Measurements from ENCODE around the gene MEDAG. TPM values are rescaled to one million over a fixed set of nuclear protein-coding genes. Genes with fewer than 3 reads are reported as not detected.

Gene MEDAG
- total RNA-seq, 2 experiments from 2014 or later, result 0.38 to 0.59 TPM

DNA sequence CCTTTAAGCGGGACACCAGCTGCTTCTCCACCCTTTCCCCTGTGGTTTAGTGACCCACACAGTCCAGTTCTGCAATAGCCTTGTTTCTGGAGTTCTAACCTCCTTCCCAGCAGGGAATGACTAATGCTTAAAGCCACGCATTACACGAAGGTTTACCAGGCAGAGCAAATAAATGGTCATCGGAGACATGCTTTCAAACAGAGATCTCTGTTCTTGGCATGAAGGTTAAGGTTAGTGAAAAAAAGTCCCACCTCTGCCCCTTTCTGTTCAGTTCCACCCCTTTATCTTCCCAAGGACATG is 25.3 kb upstream of the MEDAG start:
- ATAC-seq (no peak), DNase-seq (no peak)
- peaks cover 42% of the 10 kb centered on the region for H3K27me3 Mint-ChIP-seq
- no peak overlapping the region for H3K27ac Mint-ChIP-seq
- H3K4me3 Mint-ChIP-seq, result no peak overlapping the region
- no peaks in the 10 kb centered on the region for H3K9me3 Mint-ChIP-seq (ENCODE audit: low read depth)
- H3K36me3 Mint-ChIP-seq, result no peaks in the 10 kb centered on the region
- H3K4me1 Mint-ChIP-seq, result peaks cover 9% of the 10 kb centered on the region
- CTCF ChIA-PET, result no interaction called here

DNA sequence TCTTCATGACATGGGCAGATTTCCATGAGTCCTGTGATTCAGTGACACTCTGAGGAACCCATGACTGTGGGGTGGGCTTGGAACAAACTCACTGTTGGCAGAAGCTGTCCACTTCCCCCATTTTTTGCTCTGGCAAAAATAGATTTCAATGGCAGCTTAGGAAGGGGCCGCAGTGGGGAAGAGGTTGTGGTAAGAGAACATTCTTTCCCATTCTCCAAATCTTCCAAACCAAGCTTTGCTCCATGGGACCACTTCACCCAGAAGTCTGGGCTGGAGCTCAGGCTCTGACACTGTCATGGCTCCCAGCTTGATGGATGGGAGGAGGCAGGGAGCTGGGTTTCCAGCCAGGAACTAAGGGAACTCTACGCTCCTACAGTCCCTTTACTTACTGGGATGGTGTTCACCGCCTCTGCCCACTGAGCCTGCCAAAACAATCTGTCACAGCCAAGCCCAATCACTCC is 24.9 kb upstream of the MEDAG start:
- ATAC-seq, result no peak
- Mint-ChIP-seq H3K4me3 (no peak overlapping the region), H3K27ac (no peak overlapping the region)

DNA sequence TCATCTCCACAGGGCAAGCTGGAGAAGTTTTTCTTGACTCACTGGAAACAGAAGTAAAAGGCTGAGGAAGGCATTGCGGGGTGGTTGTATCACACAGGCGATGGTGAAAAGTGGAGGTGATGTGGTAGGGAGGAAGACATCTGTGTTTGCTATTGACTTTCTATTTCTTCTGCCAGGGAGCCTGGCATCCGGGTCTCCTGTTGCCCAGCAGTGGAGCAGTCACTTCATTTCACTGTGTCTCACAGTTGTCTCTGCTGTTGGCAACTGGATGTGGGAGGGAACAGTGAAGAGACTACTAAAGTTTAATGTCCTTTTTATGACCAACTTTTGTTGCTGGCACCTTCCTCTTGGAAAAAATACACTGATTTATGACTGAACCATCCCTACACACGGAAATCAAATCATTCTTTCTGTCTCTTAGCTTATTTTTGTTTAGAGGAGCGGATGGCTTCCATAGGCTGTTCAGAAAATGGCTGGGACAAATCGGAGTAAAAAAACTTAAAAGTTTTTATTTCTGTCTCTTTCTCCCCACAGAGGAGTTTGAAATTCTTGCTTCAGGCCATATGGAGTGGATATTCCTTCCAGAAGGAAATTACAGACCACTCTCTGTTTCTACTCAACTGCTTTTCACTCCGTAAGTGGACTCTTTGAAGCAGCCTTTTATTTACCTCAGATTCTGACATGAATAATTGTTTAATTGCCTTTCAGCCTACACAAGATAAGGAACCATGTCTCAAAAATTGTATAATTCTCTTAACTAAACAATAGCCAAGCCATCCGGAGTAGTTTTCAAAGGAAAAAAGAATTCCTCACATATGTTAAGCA is 23.8 kb upstream of the MEDAG start:
- no peak overlapping the region for H3K27ac Mint-ChIP-seq
- DNase-seq, result no peak
- peaks cover 9% of the 10 kb centered on the region for H3K4me1 Mint-ChIP-seq
- no peaks in the 10 kb centered on the region for H3K9me3 Mint-ChIP-seq (ENCODE audit: low read depth)
- CTCF ChIA-PET, result no interaction called here
- H3K4me3 Mint-ChIP-seq, result no peak overlapping the region
- H3K36me3 Mint-ChIP-seq, result no peaks in the 10 kb centered on the region
- no peak for ATAC-seq
- peaks cover 45% of the 10 kb centered on the region for H3K27me3 Mint-ChIP-seq

More for the DNA sequence above, 24.9 kb upstream of the MEDAG start:
- Mint-ChIP-seq H3K4me1 (peaks cover 9% of the 10 kb centered on the region), H3K36me3 (no peaks in the 10 kb centered on the region), H3K27me3 (peaks cover 42% of the 10 kb centered on the region), H3K9me3 (ENCODE audit: low read depth) (no peaks in the 10 kb centered on the region)
- no peak for DNase-seq
- CTCF ChIA-PET, result no interaction called here

DNA sequence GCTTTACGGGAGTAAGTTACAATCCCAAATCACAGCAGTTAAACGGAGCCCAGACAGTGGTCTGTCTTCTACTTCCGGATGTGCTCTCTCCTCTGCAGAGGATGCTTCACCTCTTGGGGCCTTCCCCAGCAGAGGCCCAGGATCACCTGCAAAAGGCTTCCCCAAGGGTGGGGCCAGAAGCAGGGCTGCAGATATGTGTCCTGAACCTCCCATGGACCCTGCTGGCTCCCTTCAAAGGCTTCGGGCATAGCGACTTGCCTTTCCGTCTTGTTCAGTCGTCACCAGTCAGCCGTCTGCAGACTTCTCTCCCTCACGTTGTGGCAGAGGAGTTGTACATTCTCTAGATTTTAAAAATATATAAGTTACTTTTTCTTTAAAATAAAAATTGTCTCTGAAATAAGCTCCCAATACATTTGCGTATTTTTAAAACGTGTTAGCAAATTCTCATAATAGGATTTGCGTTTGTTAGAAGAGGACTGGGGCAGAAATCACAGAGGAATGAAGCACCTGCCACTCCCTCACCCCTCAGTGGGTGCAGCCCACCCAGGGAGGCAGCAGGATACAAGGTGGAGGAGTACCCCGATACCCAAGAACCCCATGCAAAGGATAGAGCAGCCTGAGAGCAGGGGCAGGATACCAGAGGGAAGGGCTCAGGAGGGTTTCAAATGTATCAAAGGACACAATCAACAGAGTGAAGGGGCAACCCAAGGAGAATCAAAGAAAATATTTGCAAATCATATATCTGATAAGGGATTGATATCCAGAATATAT is 22.9 kb upstream of the MEDAG start:
- CTCF ChIA-PET, result no interaction called here
- no peak overlapping the region for H3K4me3 Mint-ChIP-seq
- DNase-seq, result no peak
- H3K36me3 Mint-ChIP-seq, result no peaks in the 10 kb centered on the region
- no peaks in the 10 kb centered on the region for H3K9me3 Mint-ChIP-seq (ENCODE audit: low read depth)
- peaks cover 9% of the 10 kb centered on the region for H3K4me1 Mint-ChIP-seq
- no peak overlapping the region for H3K27ac Mint-ChIP-seq
- no peak for ATAC-seq
- peaks cover 39% of the 10 kb centered on the region for H3K27me3 Mint-ChIP-seq

DNA sequence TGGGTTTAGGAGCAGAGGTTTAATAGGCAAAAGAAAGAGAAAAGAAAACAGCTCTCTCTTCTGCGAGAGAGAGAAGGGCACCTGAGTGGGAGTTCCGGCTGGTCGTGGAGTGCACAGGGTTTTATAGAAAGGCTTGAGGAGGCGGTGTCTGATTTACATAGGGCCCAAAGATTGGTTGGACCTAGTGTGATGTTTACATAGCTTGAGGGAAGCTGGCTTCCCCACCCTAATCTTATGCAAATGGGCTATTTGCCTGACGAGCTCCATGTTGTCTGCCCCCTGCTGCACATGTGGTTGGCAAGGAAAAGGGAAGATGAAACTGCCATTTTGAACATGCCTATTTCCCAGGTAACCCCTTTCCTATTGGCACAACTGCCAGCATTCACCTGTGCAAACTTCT is 21.5 kb upstream of the MEDAG start:
- CTCF ChIA-PET, result no interaction called here
- no peaks in the 10 kb centered on the region for H3K36me3 Mint-ChIP-seq
- no peak overlapping the region for H3K27ac Mint-ChIP-seq
- DNase-seq, result no peak
- no peak overlapping the region for H3K4me3 Mint-ChIP-seq
- H3K9me3 Mint-ChIP-seq (ENCODE audit: low read depth), result no peaks in the 10 kb centered on the region
- H3K4me1 Mint-ChIP-seq, result peaks cover 9% of the 10 kb centered on the region
- H3K27me3 Mint-ChIP-seq, result peaks cover 29% of the 10 kb centered on the region
- no peak for ATAC-seq

DNA sequence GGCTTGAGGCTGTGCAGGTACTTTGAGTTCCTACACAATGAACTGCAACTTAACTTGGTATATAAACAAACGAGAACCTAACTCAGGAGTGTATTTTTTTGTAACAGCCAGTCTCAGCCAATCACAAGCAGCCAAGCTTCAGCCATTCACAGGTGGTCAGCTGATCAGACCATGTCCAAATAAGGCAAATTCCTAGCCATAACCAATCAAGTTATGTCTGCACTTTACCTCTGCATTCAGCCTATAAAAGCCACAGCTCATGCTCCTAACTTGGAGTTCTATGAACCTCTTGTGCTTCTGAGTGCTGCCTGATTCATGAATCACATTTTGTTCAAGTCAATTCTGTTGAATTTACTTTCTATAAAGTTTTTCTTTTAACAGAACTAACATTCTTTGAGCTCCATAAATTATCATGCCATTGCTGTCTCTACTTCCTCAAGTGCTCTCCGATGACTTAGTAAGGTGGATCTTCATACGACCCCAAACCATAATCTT is 16.8 kb upstream of the MEDAG start:
- Mint-ChIP-seq H3K4me1 (peaks cover 9% of the 10 kb centered on the region), H3K27me3 (peaks cover 15% of the 10 kb centered on the region), H3K36me3 (no peaks in the 10 kb centered on the region), H3K27ac (no peak overlapping the region), H3K4me3 (no peak overlapping the region), H3K9me3 (ENCODE audit: low read depth) (no peaks in the 10 kb centered on the region)
- CTCF ChIA-PET, result no interaction called here
- ATAC-seq (no peak), DNase-seq (no peak)

DNA sequence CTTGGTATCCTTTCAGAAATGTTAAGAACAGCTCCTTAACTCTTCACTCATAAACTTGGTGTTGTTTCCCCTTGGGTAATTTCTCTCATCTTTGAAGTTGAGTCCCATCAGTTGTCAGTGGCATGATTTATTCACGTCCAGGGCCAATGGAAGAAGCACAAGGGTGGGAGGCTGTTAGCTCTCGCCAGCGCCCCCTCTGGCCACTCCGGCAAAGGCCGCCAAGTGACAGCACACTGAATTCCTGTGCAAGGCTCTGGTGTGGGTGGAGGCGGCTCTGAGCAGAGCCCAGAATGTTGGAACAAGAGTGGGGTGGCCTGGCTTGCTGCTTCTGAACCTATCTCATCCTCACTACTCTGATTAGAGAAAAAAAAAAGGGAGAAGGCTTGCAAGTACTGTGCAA is 13.1 kb upstream of the MEDAG start:
- Mint-ChIP-seq H3K36me3 (no peaks in the 10 kb centered on the region), H3K9me3 (ENCODE audit: low read depth) (no peaks in the 10 kb centered on the region), H3K27ac (no peak overlapping the region), H3K4me1 (no peaks in the 10 kb centered on the region), H3K4me3 (no peak overlapping the region), H3K27me3 (peaks cover 34% of the 10 kb centered on the region)
- no peak for ATAC-seq
- DNase-seq, result no peak
- CTCF ChIA-PET, result interaction anchor here (0.8 kb wide), 1 partner anchor 11 kb away, joined by 5 read pairs; no protein-coding TSS in a partner anchor

DNA sequence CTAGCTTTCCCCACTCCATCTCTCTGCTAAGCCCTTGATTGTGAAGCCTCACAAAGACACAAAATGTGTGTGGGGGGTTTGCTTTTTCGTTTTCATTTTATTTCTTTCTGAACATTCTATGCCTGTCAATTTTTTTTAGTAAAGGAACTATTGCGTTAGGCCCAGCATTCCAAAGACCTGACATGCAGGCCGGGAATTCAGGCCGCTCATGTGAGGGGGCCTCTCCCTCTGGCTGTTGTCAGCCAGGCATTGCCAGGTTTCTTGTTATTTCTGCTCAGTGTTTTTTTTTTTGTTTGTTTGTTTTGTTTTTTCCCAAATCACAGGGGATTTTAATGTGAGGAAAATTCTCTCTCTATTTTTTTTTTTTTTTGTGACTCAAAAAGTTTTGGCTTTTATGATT is 10.3 kb upstream of the MEDAG start:
- H3K4me1 Mint-ChIP-seq, result peaks cover 3% of the 10 kb centered on the region
- DNase-seq (no peak), ATAC-seq (no peak)
- H3K9me3 Mint-ChIP-seq (ENCODE audit: low read depth), result no peaks in the 10 kb centered on the region
- no peak overlapping the region for H3K27ac Mint-ChIP-seq
- H3K4me3 Mint-ChIP-seq, result no peak overlapping the region
- no peaks in the 10 kb centered on the region for H3K36me3 Mint-ChIP-seq
- CTCF ChIA-PET, result no interaction called here
- H3K27me3 Mint-ChIP-seq, result peaks cover 41% of the 10 kb centered on the region

DNA sequence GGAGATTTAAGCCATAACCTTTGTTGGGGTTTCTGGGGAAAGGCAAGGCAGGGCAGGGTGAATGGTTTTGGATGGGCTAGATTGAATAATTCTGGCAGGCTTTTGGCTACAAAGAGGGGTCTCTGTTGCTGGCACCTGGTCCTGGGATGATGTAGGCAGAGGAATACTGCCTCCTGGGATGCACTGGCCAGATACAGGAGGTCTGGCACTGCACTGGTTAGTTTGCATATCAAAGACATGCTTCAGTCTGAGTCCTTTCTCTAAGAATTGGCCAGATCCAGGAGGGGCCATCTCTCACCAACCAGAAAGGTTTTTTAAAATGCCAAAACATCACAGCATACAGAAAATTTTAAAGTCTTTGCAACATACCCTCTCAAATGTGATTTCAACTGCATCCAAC is 8.0 kb upstream of the MEDAG start:
- ATAC-seq (no peak), DNase-seq (no peak)
- H3K9me3 Mint-ChIP-seq (ENCODE audit: low read depth), result no peaks in the 10 kb centered on the region
- no peak overlapping the region for H3K27ac Mint-ChIP-seq
- H3K4me1 Mint-ChIP-seq, result peaks cover 3% of the 10 kb centered on the region
- no peaks in the 10 kb centered on the region for H3K36me3 Mint-ChIP-seq
- H3K4me3 Mint-ChIP-seq, result no peak overlapping the region
- H3K27me3 Mint-ChIP-seq, result peaks cover 57% of the 10 kb centered on the region
- CTCF ChIA-PET, result no interaction called here

DNA sequence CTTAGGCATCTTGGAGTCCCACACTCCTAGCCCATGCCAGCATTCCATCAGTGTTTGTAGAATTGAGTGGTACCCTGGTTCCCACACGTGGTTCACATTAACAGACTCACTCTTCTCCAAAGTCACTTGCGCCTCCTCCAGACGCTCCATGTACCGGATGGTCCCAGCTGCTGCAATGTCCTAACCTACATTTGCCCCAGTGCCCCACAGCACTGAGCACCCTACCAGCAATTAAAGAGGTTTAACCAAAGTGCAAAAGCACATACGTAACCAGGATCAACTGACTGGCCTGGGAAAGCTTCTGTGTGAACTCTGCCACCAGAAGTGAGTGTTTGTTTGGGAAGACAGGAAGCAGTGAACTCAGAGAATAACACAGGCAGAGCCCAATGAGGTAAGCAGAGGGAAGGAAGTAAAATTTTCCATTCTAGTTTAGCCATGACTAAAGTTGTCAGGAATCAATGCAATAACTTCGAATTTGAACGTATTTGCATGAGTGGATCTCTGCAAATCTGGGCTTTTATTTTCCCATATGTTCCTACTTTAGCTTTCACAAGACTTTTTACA is 7.3 kb upstream of the MEDAG start:
- Mint-ChIP-seq H3K36me3 (no peaks in the 10 kb centered on the region), H3K4me3 (no peak overlapping the region), H3K27ac (no peak overlapping the region), H3K4me1 (peaks cover 3% of the 10 kb centered on the region), H3K9me3 (ENCODE audit: low read depth) (no peaks in the 10 kb centered on the region), H3K27me3 (peaks cover 61% of the 10 kb centered on the region)
- CTCF ChIA-PET, result no interaction called here
- ATAC-seq (no peak), DNase-seq (no peak)

DNA sequence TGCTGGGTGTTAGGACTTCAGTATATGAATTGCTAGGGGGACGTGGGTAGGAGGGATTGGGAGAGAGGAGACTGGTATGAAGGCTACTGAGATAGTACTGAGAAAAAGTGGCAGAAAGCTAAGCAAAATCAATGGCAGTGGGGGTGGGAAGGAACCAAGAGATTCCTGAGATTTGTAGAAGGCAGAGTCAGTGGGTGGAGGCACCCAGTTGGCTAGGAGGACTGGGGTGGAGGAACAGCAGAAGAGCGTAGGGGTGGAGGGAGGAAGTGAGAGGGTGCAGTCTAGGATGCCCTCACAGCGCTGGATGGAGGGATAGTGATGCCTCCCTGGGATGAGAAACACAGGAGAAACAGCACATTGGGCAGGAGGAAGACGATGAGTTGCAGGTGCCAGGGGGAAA is 5.6 kb upstream of the MEDAG start:
- H3K4me3 Mint-ChIP-seq, result no peak overlapping the region
- CTCF ChIA-PET, result interaction anchor here (0.8 kb wide), 1 partner anchor 145 kb away, joined by 3 read pairs; no protein-coding TSS in a partner anchor

DNA sequence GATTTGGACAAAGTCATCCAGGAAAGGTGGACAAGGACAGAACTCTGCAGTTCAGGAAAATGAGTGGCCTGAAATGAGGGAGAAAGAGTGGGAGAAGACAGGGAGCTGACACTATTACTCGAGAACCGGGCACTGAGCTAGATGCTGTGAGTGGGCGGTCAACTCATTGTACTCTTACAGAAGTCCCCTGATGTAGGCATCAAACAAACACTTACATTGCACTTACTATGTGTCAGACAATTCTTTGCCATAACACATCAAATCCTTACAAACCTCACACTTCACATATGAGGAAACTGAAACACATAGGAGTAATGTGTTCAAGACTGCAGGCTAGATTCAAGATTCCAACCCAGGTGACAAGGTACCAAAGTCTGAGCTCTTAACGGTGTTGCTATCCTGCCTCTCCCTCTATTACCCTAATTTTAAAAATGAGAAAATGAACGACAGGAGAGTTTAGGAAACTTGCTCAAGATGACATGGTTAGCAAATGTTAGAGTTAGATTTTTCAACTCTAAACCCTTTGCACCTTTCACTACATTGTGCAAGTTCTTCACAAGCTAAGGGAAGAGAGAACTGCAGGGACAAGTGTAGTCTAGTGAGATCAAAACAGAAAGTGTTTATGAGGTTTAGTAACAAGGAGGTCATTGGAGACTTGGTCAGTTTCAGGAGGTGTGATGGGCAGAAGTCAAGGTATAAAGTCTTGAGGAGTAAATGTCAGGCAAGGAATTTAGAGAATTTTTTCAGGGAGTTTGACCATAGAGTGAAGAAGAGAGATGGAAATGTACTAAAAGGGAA is 4.9 kb upstream of the MEDAG start:
- Mint-ChIP-seq H3K4me3 (no peak overlapping the region), H3K27me3 (peaks cover 72% of the 10 kb centered on the region), H3K36me3 (no peaks in the 10 kb centered on the region), H3K4me1 (peaks cover 5% of the 10 kb centered on the region), H3K27ac (no peak overlapping the region), H3K9me3 (ENCODE audit: low read depth) (no peaks in the 10 kb centered on the region)
- no peak for ATAC-seq
- DNase-seq, result no peak
- CTCF ChIA-PET, result interaction anchor here (0.8 kb wide), 1 partner anchor 144 kb away, joined by 3 read pairs; no protein-coding TSS in a partner anchor

More for the DNA sequence above, 5.6 kb upstream of the MEDAG start:
- Mint-ChIP-seq H3K9me3 (ENCODE audit: low read depth) (no peaks in the 10 kb centered on the region), H3K4me1 (peaks cover 3% of the 10 kb centered on the region), H3K36me3 (no peaks in the 10 kb centered on the region), H3K27ac (no peak overlapping the region), H3K27me3 (peaks cover 72% of the 10 kb centered on the region)
- ATAC-seq, result no peak
- no peak for DNase-seq

DNA sequence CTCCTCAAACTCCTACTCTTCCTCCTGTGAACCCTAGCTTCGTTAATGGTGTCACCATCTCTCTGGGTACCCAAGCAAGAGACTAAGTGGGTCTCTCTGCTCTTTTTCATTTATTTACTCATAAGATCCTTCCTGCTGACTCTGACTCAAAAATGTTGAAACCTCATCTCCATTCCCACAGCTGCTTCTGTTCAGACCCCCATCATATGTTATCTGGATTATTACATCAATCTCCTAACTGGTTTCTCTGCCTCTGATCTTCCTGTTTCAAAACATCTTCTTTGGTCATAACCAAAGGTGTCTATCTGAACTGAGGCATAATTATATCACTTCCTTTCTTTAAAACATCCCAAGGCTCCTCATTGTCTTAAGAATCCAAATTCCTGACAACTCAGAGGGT is 2.0 kb upstream of the MEDAG start:
- H3K36me3 Mint-ChIP-seq, result no peaks in the 10 kb centered on the region
- H3K27me3 Mint-ChIP-seq, result peaks cover 78% of the 10 kb centered on the region
- no peak for ATAC-seq
- no peaks in the 10 kb centered on the region for H3K9me3 Mint-ChIP-seq (ENCODE audit: low read depth)
- CTCF ChIA-PET, result interaction anchor here (1.3 kb wide), 1 partner anchor 12 kb away, joined by 5 read pairs; no protein-coding TSS in a partner anchor
- no peak for DNase-seq
- no peak overlapping the region for H3K4me3 Mint-ChIP-seq
- H3K27ac Mint-ChIP-seq, result no peak overlapping the region
- peaks cover 11% of the 10 kb centered on the region for H3K4me1 Mint-ChIP-seq
